LHCN-M2 (cell line): Measurements from ENCODE around the gene IYD. TPM values are rescaled to one million over a fixed set of nuclear protein-coding genes. Genes with fewer than 3 reads are reported as not detected.

ENCODE experiments used
- DNase-seq: peaks from one replicate; pipeline ENCODE4 v3.0.0-alpha.2; 2012; ENCODE audit warnings: low read depth
- total RNA-seq: library from RNA; depleted of rRNA; stranded (reverse); fragments of >200 nt; gene quantifications from 2 replicates; pipeline ENCODE4 v1.2.3, GENCODE V29; 2014

IYD gene
- total RNA-seq, 1 experiment from 2014 or later = not detected

DNA sequence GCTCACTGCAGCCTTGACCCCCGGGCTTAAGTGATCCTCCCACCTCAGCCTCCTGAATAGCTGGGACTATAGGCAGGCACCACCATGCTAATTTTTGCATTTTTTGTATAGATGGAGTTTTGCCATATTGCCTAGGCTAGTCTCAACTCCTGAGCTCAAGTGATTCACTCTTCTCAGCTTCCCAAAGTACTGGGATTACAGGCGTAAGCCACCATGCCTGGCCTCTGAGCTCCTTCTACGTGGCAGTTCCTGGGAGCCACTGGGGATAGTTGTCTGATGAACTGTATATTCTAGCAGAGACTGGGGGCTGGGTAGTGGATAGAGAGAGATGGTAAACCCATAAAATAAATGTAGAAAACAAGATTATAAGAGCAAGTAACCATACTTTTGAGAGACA, 26.1 kb downstream of the IYD start:
- DNase-seq = no peak

DNA sequence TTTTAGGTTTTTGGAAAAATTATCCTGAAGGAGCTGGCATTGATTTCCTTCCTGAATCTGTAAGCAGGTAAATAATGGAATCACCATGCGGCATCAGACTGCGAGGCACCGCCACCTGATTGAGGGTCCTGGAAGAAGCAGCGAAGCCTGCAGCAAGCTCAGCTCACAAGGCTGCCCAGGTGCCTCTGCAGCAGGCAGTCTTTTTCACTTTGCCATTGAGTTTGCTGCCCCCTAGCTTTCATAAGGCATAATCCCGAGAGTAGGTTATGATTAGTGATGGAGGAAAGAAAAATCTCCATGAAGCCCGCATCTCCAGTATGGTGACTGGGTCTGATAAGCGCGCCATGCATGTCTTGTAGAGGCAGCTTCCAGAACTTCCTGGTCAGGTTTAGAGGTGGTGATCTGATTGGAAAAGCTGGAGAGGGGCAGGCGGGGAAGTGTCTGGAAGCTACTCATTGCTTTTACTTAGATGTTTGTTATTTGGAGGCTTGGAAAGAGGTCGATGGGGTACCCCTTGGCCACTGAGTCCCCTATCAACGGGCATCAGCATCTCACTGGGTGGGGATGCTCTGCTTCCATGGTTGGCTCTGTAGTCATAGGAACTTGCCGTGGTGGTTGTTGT, 26.7 kb downstream of the IYD start:
- peak; percentile 33 for DNase-seq

DNA sequence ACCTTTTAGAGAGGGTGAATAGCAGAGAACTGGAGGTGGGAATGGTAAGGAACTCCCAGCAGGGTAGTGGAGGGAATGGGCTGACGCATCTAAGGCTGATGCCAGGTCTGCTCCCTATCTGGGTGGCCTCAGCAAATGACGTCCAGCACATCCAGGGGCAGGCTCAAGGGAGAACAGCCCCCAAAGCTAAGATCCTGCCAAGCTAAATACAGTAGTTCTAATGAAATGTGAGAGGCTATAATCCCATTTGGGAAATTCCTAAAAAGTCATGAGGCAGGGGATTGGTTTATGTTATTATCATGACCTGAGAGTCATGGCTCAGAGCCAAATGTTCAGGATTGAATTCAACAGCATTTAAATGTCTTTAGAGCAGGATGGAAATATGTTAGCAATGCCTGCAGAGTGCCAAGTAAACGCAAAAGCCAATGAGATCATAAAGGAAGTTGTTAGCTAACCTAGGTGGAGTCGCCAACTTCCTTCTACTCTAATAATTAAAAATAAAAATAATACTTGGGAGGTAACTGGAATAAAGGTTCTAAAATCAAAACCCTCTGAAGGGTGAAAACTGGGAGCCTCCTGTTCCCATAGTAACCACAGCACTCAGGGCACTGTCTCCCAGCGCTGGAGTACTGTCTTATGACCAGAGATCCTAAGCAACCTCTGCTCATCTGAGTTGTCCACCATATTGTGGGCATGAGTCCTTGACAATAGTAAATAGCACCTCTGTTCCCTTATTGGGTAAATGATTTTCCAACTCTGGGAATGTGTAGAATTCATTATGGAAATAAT, 34.8 kb downstream of the IYD start:
- no peak for DNase-seq

DNA sequence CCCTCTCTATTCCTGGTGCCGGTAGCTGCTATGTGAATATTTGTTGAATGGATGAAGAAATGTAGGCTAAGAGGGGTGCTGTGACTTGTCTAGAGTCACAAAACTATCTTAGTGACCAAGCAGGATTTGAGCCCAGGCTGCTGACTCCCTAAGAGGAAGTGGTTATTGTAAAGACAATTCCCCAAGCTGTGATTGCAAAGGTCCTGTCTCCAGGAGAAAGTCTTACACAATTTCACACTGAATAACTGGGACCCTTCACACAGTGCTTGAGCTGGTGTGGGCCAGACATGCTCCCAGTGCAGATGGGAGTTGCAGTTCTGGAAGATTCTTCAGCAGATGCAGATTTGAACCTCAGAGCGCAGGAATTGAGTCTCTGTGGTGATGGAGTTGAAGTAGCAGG, 38.1 kb downstream of the IYD start:
- DNase-seq = no peak

DNA sequence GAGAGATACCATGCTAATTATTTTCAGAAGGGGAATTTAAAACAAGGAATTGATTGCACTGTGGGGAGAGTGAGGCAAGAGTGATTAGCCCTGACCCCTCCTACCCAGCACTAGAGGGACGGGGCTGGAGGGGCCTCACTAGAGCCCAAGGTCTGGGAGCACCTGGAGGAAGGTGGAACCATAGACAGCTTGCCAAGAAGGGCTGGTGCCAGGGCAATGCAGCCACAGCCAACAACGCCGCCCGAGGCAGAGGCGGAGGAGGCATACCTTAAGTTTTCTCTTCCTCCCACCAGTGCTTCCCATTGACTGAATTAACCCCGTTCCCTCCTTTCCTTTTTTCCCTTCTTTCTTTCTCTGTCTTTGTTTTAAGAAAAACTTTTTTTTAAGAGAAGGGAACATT, 40.0 kb downstream of the IYD start:
- DNase-seq = no peak

DNA sequence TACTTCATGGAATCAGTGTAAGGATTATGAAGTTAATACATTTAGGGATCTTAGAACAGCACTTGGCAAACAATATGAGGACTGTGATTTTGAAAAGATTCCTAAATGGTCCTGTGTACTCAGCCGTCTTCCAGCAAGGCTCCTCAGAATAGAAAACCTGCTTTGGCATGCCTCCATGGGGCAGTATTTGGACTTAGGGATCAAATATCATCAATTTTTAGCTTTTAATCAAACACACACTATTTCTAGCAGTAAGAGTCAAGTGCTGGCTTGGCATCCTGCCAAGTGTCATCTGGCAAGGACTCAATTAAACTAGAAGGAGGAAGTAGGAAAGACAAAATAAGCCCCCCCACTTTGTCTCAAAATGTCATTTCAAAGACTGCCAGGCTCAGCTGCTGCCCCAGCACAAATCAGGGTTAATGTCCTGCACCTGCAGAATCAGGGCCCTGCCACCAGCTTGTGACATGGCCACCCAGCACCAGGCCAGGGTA, 40.8 kb downstream of the IYD start:
- no peak for DNase-seq

DNA sequence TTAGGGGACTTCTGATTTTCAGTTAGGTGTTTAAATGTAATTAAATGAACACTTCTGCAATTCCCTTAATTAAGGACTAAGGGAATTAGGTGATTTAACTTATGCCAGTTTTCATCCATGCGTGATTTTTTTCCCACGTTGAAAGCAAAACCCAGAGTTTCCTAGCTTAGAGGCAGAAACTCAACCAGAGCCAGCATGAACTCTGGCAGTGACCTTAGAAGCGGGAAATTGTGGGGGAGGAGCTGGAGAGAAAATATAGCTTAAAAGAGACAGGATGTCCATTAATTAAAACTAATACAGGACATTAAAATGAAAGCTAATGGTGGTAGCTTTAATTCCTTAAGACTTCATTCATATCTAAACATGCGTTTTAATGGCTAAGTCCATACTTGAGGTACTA, 41.6 kb downstream of the IYD start:
- no peak for DNase-seq

DNA sequence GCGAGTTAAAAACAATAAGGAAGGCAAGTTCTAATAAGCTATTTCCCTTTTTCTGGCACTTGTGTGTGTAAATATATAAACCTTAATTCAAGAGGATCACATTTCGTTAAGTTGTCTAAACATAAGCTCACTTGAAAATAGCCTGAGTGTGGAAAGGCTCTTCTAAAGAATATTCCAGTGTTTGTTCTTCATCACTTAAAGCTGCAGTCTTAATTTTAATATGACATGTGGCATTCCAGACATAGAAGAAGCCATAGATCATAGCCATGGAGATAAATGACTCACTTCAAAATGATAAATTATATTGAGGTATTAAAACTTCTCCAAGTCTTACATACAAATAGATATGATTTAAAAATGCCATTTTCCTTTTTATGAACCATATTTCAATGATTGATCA, 42.1 kb downstream of the IYD start:
- DNase-seq = no peak

DNA sequence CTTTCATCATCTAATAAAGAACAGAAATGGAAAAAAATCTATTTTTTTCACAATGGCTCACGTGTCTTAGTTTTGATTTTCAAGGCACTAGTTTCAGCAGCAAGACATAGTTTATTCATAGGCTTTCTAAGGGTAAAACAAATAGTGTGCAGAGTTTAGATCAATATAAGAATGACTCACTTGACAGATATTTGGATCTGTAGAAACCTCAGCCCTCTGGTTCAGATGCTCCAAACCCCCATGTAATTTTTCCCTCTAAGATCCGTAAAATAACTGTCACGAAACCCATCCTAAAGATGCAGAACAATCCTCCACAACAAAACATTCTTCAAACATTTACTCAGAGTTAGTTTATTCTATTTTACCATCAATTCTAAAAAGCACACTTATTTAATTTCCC, 43.4 kb downstream of the IYD start:
- no peak for DNase-seq

DNA sequence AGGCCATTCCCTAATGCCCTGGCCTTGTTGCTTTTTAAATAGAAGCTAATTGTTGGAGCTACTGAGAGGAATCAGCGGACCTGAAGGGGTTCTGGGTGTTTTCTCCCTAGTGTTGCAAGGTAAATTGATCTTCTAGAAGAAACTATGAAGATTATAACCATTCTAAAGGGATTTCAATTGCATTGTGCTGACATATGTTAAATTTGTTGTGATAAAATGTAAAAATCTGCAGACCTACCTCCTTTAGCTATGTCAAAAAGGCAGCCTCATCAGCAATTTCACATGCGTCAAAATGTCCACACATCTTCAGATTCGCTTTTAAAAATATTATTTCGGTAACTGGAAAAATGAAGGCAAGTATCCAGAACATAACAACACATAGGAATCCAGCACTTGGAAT, 44.4 kb downstream of the IYD start:
- no peak for DNase-seq

DNA sequence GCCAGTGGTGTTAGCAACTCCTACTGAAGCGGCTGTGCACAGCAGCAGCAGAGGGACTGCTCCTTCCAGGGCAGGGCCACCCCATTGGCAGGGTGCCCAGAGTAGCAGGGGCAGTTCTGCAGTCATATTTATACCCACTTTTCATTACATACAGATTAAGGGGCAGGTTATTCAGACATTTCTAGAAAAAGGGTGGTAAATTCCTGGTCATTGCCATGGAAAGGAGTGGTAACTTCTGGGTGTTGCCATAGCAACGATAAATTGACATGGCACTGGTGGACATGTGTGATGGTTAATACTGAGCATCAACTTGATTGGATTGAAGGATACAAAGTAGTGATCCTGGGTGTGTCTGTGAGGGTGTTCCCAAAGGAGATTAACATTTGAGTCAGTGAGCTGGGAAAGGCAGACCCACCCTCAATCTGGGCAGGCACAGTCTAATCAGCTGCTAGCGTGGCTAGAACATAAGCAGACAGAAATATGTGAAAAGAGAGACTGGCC, 45.0 kb downstream of the IYD start:
- DNase-seq = no peak

DNA sequence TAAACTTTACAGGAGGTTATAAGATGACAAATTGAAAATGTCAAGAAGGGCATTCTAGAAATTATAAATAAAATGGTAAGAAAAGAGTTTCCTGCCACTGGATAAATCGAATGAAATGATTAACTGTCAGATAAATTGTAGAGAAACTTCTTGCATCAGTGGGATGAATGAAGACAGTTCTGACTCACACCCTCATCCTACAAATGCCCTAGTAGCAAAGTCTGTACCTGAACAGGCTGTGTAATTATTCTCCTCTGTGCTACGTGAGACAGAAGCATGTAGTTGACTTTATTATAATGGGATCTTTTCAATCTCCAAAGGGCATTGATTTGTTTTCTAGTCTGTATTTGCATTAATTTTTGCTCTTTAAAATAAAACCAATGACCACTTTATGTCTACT, 47.3 kb downstream of the IYD start:
- DNase-seq = no peak

DNA sequence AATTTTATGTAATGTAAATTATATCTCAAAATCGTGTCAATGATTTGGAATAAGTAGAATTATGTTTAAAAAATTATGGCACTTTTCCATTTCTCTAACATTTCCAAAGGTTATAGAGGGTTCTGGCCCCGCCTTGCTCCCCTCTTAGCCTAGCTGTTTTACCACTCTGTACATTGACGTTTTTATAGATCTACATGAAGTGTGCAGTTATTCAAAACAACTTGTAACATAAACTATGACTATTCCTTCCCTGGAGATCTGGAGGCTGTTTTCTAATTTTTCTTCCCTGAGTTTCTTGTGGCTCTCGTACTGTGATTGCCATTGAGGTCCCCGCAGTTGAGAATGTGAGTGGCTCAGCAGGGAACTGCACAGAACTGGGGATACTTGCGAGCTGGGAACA, 48.4 kb downstream of the IYD start:
- DNase-seq = no peak

DNA sequence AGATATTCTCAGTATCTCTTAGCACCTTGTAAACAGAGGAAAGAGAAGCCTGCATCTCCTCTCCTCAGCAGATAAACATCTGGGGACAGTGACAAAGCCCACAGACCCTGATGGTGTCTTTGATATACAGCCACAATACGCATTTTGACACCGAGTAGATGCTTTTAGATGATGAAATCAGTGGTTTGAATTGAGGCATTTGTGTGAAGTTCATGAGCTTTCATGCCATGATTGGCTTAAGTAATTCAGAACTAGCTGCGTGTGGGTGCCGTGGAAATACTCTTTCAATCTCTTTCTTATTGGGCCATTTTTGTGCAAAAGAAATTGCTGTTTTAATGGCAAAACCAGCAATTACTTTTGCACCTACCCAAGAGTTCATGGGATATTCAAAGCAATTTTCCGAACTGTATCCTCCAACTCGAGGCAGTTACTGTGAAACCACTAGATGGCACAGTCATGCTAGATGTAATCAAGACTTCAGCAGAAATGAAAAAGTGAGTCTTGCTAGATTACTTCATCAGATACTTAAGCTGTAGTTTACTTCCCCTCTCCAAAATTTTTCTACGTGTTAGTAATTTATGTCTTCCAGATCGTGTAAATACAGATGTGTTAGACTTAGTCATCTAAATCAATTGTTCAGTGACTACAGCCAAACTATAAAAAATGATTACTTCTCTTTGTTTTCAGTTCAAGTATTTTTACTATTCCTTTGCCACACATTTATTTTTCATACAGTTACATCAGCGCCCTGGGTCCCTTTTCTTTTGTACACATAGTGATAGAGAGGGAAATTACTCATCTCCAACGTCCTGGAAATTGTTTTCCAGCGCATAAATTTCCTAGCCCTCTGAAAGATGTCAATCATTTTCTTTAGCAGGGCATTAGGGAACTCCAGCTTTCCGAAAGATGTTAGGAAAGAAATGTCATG, 49.4 kb downstream of the IYD start:
- DNase-seq = peak; percentile 59

DNA sequence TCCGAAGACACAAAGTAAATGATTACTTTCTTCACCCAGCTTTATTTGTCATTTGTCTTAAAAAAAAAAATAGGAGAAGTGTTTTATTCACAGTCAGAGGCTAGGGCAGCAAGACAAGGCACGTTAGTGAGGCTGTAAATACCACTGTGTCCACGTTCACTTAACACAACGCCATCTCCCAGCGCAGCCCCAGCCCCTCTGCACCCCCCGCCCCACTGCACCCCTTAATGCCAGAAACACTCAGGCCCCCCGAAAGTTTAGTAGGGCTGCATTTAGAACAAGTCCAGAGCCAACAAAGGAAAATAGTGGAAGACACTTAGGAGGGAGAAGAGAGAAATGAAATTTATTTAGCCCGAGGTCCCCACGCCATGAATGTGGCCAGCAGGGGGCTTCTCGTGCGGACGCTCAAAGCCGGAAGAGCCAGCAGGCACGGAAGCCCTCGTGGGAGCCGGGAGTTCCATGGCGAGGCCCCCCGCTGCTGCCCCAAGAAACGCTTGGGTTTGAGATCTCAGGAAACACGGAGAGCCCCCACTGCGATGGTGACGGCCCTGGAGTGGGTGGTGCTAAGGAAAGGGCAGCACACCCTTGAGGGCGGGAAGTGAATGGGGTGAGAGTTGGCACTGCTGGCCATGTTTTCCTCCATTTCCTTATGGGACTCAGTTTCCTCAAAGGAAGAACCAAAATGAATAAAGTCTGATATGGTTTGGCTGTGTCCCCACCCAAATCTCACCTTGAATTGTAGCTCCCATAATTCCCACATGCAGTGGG, 50.2 kb downstream of the IYD start:
- peak; percentile 16 for DNase-seq

DNA sequence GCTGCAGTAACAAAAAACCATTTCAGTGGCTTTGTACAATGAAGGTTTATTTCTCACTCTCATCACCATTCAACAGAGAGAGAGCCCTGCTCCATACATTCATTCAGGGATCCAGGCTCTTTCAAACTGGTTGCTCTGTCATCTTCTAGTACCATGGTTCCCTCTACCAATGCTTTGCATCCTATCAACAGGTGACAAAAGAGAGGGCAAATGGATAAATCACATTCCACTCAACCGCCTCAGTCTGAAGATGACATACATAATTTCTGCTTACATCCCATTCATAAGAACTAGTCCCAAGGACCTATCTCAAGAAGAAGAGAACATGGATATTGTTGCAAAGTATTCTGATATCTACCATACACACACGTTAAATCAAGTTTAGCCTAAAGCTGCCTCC, 51.6 kb downstream of the IYD start:
- no peak for DNase-seq

DNA sequence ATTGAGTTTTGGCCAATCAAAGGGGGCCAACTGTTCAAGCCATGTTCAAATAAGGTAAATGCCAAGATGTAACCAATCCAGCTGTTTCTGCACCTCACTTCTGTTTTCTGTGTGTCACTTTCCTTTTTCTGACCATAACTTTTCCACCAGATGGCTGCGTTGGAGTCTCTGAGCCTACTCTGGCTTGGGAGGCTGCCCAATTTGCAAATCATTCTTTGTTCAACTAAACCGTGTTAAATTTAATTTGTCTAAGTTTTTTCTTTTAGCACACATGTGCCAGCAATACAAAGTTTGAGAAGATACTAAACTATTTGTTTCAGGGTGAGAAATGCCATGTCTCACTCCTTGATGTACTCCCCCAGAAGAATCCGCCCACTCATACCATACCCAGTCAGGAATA, 52.1 kb downstream of the IYD start:
- DNase-seq = no peak

DNA sequence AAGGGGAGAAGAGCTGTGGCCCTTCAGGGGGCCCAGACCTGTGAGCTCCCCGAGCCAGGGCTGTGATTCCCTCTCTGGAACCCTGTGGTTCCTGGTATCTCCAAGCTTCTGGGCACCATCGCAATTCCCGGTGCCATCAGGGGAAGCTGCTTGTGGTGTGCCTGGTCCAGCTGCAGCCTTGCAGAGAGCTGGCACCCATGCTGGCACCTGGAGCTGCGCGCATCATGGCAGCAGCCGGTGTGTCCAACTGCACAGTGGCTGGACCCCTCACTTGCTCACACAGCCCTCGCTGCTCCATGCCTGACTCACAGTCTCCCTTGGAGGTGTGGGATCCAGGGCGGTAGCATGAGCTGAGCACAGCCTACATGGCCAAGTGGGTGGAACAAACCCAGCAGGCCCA, 56.7 kb downstream of the IYD start:
- DNase-seq = no peak

DNA sequence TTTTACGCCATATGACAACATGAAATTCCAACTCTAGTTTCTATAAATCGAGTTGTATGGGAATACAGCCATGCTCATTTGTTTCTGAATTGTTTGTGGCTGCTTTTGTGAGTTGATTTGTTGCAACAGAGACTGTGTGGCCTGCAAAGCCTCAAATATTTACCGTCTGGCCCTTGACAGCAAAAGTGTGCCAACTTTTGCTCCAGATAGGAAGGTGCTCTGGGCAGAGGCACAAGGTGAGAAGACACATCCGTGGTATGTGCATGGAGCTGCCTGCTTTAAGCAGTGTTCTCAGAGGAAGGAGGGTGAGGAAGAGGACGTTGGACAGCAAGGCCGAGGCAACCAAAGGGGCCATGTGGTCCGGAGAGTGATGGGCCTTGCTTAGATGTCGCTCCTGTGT, 57.4 kb downstream of the IYD start:
- DNase-seq = no peak

DNA sequence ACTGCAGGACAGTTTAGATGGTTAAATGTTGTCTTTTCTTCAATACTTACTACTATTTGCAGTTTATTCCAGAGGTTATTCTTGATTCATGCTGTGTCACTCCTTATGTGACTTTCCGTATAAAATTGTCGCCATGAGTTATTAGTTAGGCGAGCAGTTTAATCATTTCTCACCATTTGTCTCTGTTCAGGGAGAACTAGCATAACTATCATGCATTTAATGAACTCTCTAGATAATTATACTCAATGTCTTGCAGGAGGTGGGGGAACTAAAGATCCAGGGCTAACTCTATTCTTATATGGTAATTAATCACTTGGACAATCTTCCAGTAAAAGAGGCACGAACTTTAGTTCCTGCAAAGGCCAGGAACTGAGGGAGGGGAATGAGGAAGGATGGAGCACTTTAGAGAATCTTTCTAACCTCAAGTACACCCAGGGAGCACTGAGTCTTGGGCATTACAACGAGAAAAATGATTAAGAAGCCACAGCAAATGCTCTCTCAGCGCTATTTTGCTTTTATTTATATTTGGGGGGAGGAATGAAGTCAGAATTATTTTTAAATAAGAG, 58.3 kb downstream of the IYD start:
- no peak for DNase-seq

DNA sequence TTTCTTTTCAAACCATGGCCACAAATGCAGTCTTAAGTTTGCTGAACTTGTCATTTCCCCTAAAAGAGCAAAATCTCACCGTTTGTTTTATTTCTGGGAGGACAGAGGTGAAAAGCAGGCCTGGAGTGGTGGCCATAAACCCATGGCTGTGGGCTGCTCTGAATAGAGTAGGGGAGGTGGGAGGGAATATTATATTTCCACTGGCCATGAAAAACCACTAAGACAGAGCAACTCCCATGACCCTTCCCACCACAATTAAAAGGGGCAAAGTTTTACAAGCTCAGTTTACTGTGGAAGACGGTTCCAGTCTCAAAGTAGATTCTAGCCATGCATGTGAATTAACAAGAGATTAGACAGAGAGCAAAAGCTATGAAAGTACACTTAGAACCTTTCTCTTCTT, 59.0 kb downstream of the IYD start:
- DNase-seq = no peak
